ENCODE measurements around the gene OLFM1.
"Not testable (repeated sequence)": the region's sequence is repeated elsewhere in the genome, so short reads cannot be mapped to it uniquely, and the experiment has no call there.

The OLFM1 gene

DNA sequence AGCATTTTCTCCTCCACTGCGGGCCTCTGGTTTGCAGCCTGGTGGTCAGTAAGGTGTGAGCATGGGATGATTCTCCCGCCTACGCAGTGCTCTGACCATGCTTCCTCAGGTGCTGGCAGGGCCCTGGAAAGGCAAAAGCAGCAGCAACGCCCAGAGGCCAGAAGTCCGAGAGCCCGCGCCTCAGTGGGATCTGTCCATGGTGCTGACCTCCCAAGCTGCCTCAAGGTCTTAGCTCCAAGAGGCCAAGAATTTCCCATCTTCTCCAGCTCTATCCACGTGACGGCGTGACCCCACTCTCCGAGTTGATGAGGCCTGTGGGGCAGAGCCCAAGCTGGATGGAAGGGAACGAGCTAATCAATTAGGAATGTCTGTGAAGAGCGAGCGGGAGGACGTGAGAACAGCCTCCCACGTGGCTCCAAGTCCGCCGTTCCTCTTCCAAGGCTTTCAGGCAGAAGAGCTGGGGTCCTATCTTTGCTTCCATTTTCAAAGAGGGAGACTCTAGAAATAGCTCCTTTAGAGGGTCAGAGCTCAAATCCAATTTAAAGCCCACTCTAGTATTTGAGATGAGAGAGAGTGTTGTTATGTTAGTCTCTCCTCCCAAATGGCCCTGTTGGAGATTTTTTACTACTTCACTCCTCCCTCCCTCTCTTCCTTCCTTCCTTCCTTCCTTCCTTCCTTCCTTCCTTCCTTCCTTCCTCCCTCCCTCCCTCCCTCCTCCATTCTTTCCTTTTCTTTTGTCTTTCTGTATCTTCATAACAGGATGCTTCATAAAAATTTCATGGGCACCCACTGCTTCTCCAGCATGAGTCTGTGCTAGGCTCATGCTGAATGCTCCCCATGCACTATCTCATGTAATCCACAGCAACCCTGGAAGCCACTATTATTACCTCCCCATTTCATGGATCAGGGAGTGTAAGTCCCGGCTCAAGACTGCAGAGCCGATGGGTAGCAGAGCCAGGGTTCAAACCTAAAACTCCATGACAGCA lies 69.3 kb downstream of the OLFM1 start:
- DNase-seq: no peak

DNA sequence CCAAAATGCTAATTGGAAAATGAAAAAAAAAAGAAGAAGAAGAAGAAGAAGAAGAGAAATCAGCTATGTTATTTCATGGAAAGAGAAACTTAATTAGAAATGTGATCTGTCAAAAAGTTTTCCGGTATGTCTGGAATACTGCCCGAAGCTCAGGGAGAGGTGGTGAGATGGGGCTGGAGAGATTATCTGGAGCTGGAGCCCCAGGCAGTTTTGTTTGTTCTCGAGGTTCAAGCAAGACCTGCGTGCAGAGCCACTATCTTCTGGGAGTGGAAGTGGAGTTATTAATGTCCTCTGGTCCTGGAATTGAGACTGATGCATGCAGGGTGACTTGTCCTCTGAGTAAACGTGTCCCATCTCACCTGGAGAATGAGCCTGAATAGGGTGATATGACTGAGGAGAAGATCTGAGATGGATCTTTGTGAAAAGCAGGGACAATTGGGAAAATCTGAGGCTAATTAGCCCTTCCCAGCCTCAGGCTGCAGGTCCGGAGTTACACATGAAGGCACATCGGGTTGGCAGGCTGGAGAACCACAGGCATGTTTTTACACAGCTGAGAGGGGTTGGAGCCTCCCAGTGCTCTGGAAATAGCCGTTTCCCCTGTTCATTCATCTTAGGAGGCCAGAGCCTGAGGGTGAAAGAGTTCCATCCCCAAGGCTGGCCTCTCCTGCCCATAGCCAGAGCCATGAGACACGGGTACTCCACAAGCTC lies 70.5 kb downstream of the OLFM1 start:
- no peak for DNase-seq

DNA sequence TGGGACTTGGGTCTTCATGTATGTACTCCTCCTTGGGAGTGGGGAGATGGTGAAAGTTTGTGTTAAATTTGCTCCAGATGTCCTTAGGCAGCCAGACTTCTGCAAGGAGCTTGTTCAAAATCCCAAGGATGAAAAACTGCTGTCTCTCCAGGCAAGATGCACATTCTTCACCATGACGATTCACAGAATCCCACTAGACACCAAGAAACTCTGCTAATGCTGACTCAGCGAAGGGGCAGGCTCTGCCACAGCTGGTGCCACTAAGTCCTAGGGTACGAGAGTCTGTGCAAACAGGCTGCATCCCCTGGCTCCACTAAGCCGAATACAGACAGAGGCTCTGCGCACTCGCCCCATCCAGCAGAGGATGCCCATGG lies 71.1 kb downstream of the OLFM1 start:
- DNase-seq: no peak

DNA sequence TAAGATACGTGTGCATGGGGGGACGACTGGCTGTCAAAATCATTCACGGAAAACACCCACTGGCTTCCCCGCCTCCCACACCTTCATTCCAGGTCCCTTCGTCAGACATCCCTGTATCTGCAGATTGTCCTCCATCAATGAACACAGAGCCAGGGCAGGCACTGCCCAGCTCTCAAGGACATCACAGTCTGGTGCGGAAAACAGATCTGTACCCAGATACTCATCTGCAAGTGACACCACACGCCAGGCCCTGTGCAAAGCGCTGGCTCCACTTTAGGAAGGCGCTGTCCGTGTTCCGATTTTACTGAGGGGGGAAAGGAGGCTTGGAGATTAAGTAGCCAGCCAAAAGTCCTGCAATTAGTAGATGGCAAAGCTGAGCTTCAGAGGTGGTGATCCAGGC lies 72.3 kb downstream of the OLFM1 start:
- no peak for DNase-seq

DNA sequence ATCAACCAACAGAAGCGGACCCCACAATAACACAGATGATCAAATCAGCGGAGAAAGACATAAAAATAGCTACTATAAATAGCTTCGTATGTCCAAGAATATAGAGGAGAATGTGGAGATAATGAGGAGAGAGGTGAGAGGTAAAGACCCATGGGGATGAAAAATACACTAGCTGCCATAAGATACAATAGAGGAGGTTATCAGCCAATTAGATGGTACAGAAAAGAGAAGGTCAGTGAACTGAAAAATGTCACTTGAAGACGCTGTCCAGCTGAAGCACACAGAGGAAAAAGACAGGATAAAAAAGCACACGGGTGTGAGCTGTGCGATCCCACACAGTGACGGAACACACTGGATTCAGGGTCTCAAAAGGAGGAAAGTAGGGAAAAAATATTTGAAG lies 73.4 kb downstream of the OLFM1 start:
- no peak for DNase-seq

DNA sequence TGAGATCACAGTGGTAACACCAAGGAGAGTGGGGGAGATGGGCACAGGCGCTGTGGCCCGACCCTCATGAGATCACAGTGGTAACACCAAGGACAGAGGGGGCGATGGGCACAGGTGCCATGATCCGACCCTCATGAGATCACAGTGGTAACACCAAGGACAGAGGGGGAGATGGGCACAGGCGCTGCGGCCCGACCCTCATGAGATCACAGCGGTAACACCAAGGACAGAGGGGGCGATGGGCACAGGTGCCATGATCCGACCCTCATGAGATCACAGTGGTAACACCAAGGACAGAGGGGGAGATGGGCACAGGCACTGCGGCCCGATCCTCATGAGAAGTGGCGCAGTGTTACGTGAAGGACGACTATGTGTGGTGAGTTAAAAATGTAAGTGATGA lies 75.1 kb downstream of the OLFM1 start:
- DNase-seq: not testable (repeated sequence)

DNA sequence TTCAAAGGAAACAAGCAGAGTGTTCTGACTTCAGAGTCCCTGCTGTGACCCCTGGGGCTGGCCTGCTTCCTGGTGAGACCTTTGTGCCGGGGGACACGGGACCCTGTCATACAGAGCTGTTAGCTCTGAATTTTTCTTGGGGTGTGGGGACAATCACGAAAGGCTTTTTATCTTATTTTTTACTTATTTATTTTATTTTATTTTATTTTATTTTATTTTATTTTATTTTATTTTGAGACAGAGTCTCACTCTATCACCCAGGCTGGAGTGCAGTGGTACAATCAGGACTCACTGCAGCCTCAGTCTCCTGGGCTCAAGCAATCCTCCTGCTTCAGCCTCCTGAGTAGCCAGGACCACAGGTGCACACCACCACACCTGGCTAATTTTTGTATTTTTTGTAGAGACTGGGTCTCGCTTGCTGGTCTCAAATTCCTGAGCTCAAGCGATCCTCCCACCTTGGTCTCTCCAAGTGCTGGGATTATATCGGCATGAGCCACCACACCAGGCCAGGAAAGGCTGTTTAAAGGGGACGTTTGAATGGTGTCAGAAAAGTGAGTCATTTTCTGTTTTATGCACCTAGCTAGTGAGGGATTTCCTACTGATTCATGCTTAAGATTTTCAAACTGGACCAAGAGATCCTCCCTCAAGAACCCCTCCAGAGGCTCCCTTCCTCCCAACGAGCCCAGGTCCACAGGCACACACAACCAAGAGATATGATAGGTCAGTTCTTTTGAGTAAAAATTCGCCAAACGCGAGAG lies 75.7 kb downstream of the OLFM1 start:
- DNase-seq: no peak

DNA sequence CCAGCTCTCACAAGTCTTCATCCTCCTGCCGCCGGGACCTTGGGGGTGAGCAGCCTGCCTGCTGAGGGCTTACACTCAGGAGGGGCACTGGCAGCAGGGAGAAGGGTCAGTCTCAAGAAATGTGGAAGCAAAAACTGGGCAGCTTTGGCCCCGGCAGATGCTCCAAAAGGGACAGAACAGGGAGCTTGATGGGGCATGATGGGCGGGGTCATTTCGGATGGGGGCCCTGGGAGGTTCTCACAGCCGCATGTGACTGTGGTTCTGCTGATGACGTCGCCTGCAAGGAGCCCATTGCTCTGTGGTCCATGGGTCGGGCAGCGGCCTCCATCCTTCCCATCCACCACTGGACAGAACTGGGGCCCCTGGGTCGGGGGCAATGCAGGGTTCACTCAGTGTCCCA lies 76.6 kb downstream of the OLFM1 start:
- DNase-seq: no peak

DNA sequence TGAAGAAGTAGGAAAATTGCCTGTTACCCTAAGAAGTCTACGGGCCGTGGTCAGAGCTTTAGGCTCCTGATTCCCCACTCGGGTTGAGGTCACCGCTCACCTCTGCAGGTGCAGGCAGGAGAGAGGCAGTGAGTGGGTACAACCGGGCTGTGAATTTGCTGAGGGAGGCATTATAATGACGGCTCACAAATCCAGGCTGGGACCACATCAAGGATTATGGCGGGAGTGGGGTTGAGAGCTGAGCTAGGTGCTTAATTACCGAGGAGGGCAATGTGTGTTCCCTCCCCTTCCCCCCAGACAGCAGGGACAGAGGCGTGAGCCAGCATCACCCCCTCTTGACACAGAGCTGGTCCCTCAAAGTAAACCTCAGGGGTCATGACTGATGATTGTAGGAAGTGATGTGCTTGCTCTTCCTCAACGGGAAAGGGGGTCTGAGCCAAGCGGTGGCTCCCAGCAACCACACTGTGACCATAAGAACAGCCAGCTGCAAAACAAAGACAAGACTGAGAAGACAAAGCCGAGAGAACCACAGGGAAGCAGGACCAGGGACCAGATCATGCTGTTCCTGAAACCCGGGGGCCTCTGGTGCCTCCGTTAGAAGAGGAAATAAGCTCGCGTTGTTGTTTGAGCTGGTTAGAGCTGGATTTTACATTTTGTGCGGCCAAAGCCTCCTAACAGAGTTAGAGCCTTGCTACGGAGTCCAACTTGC lies 77.7 kb downstream of the OLFM1 start:
- no peak for DNase-seq

DNA sequence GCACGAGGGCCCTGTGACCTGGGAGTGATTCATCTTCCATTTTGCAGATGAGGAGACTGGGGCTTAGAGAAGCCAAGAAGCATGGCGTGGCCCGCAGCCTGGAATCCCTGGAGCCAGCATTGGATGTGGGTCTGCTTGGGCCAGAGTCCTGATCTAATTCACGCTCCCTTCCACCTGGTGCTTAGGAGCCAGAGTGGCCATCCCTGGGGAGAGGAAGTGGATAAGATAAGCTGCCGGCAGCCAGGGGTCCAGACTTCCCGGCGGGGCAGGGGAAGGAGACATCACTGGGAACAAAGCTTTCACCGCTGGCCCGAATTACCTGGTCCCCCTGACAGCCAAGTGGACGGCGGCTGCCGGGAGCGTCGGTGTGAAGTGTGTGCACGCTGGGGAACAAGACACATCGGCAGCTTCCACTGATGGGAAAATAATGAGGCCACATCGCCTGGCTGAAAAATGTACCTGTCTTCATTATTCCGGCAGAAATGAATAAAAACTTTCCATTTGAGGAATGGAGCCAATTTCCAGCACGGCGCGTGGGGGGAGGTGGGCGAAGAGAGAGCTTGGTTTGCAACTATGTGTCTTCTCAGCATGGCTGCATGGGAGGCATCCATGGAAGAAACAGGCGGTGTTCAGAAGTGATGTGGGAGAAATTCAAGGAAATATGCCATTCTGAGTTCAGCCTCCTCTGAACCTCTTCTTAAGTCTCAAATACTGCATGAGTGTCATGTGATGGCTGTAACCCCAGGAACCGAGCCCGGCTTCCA lies 78.5 kb downstream of the OLFM1 start:
- no peak for DNase-seq

DNA sequence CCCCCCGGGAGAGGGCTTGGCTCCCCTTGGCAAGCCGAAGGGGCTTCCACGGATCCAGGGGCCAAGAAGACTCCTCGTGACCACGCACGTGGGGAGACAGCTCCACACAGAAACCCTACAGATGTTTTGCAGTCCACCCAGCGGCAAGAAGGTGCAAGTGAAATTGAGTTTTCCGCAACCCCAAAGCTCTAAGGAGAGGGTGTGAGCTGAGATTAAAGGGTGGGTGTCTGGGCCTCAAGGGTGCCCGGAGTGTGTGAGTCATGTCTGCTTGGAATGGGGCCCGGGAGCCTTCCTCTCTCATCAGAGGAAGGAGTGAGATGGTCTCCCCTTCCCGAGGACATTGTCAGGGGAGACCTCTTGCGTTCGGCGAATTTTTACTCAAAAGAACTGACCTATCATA lies 79.1 kb downstream of the OLFM1 start:
- DNase-seq: no peak

DNA sequence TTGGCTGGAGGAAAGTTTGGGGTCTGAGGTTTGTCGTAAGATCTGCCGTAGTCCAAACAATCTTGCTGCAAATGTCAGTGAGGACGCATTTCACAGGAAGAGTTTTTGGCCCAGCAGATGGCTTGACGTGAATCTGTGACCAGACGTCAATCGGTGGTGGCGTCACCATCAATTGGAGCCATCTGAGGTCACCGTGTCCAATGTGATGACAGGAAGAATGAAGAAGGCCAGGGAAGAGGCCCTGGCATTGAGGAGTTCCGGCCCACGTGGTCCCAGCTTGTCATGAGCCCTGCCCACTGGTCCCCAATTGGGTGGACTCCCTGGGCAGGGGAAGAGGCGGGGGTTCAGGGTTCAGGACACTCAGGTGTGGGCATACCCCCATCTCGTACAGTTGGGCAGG lies 79.9 kb downstream of the OLFM1 start:
- no peak for DNase-seq

DNA sequence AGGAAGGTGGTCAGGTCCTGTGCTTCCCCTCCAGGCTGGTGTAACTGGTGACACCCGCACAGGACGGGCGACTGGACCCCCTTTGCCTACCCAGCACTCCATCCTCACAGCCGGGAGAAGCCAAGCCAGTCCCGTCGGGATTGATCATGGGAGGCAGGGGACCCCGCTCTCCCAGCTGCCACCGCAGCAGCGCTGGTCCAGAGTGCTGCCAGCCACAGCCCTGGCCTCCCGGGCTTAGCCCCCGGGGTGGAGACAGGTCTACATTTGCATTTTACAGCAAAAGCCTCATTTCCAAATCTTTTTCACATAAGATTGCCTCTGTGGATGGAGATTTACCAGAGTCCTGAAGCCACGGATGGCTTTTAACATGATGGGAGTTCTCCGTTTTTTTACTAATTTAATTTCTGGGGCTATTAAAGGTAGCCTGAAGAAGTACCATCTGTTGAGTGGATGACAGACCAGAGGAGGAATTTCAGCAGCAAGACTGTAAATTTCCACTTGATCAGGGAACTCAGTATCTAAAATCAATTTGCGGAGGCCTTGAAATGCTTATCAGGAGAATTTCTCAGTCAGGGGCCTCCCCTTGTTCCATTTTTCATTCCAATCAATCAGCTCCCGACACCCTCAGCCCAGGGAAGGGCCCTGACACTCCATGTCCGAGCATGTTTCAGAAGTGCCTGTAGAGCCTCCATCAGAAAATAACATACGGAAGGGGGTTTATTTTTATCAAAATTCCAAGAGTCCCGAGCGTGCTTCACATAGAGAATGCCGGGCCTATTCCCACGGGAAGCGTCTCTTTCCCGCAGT lies 80.6 kb downstream of the OLFM1 start:
- no peak for DNase-seq

DNA sequence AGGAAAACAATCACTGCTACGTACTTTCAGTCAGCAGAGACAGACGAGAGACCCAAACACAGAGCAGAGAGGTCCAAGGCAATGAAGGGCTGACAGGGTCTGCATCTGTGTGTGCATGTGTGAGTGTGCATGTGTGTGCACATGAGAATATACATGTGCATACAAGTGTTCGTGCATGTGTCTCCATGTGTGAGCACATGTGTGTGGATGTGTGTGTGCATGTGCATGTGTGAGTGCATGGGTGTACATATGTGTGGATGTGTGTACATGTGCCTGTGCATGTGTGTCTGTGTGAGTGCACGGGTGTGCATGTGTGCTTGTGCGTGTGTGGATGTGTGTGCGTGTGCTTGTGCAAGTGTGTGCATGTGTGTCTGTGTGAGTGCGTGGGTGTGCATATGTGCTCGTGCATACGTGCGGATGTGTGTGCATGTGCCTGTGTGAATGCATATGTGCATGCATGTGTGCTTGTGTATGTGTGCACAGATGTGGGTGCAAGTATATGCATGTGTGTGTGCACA lies 82.3 kb downstream of the OLFM1 start:
- DNase-seq: no peak

DNA sequence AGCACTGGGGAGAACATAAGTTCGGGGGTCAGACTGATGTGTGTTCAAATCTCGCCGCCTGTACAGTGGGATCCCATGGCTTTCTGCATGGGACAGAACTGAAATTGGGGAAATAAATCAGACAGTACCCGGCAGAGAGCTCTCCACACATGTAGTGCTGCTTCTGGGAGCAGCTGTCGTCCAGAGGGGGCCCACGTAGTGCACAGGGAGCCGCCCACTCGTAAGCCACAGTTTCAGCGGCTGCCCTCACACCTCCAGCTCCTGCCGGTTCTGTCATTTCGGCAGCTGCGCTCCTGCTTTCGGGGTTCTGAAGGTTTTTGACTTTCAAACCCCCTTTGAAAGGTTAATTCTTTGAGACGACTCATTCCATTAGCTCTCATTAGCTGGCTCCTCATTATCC lies 83.1 kb downstream of the OLFM1 start:
- DNase-seq: no peak
